IMR-90 (cell line): ENCODE measurements around the gene EIF4E1B. TPM values are rescaled to one million over a fixed set of nuclear protein-coding genes. Genes with fewer than 3 reads are reported as not detected.

Experiments
- ATAC-seq: fragments of 200-7000 bp; cut with Tn5 transposase; 2 replicates; pipeline ENCODE4 v1.9.1; 2020; ENCODE audit warnings: low read depth, mild to moderate bottlenecking, moderate library complexity
- BruUV-seq: library from RNA; stranded (reverse); fragments of 400-500 nt; replicated peaks from 2 replicates; lab custom pipeline; 2021; lab: Mats Ljungman, UMichigan
- CTCF ChIA-PET: fragments of 300-600 bp; formaldehyde crosslinking; extraction: SDS; loops from one replicate; lab custom pipeline; 2021; ENCODE audit warnings: antibody characterized with exemption; lab: Yijun Ruan, JAX
- POLR2A ChIA-PET: fragments of 300-600 bp; sonication (Branson Sonifier 250); formaldehyde crosslinking; loops from one replicate; lab custom pipeline; 2022; ENCODE audit warnings: antibody characterized with exemption; ENCODE audit not compliant: unreplicated experiment; lab: Charles Lee
- DNase-seq: peaks from one replicate; pipeline ENCODE4 v3.0.0; 2013
- H2AFZ ChIP-seq: replicated peaks from 2 replicates; pipeline ENCODE3; 2013; ENCODE audit warnings: low read length, mild to moderate bottlenecking; ENCODE audit not compliant: poor library complexity
- H2AK5ac ChIP-seq: 2 replicates; pipeline ENCODE4 v1.6.1; 2013; ENCODE audit warnings: low read depth, low read length, inconsistent platforms
- H2AK9ac ChIP-seq: replicated peaks from 2 replicates; pipeline ENCODE3; 2013; ENCODE audit warnings: mild to moderate bottlenecking, low read depth, low read length, moderate library complexity; ENCODE audit not compliant: poor library complexity
- H2BK120ac ChIP-seq: 2 replicates; pipeline ENCODE4 v1.6.1; 2013; ENCODE audit warnings: low read depth, low read length, inconsistent platforms
- H2BK15ac ChIP-seq: 3 replicates; pipeline ENCODE4 v1.6.1; 2013; ENCODE audit warnings: low read depth, low read length, inconsistent platforms
- H2BK20ac ChIP-seq: 2 replicates; pipeline ENCODE4 v1.6.1; 2013; ENCODE audit warnings: low read depth, mild to moderate bottlenecking, inconsistent platforms, low read length, moderate library complexity
- H2BK5ac ChIP-seq: 2 replicates; pipeline ENCODE4 v1.6.1; 2013; ENCODE audit warnings: mild to moderate bottlenecking, low read depth, low read length, inconsistent platforms; ENCODE audit not compliant: poor library complexity, severe bottlenecking
- H3K14ac ChIP-seq: replicated peaks from 2 replicates; pipeline ENCODE4 v1.6.1; 2013; ENCODE audit warnings: low read depth, low read length, inconsistent platforms
- H3K18ac ChIP-seq: 2 replicates; pipeline ENCODE4 v1.6.1; 2013; ENCODE audit warnings: low read depth, low read length, control low read depth
- H3K23ac ChIP-seq: 2 replicates; pipeline ENCODE4 v1.6.1; 2013; ENCODE audit warnings: low read depth, low read length, inconsistent platforms
- H3K27ac ChIP-seq: 2 replicates; pipeline ENCODE4 v1.5.1; 2013; ENCODE audit warnings: mild to moderate bottlenecking, control low read depth, low read length; ENCODE audit not compliant: insufficient read depth
- H3K27me3 ChIP-seq: 2 replicates; pipeline ENCODE4 v1.6.1; 2013; ENCODE audit warnings: low read length; ENCODE audit not compliant: control insufficient read depth, insufficient read depth
- H3K36me3 ChIP-seq: 2 replicates; pipeline ENCODE4 v1.6.1; 2013; ENCODE audit warnings: low read length, mixed read lengths; ENCODE audit not compliant: control insufficient read depth, insufficient read depth
- H3K4ac ChIP-seq: 2 replicates; pipeline ENCODE4 v1.6.1; 2013; ENCODE audit warnings: low read depth, low read length, inconsistent platforms
- H3K4me1 ChIP-seq: 2 replicates; pipeline ENCODE4 v1.6.1; 2013; ENCODE audit warnings: low read length, mixed read lengths; ENCODE audit not compliant: control insufficient read depth, insufficient read depth
- H3K4me2 ChIP-seq: 2 replicates; pipeline ENCODE4 v1.6.1; 2013; ENCODE audit warnings: low read depth, mild to moderate bottlenecking, control low read depth, low read length, moderate library complexity
- H3K4me3 ChIP-seq: 2 replicates; pipeline ENCODE4 v1.5.1; 2013; ENCODE audit warnings: low read depth, mild to moderate bottlenecking, control low read depth, low read length, moderate library complexity; ENCODE audit not compliant: insufficient read depth
- H3K56ac ChIP-seq: 2 replicates; pipeline ENCODE4 v1.6.1; 2013; ENCODE audit warnings: low read length, inconsistent platforms; ENCODE audit not compliant: insufficient read depth; ENCODE audit errors: extremely low read depth
- H3K79me1 ChIP-seq, 2 experiments: 2 replicates each; pipeline ENCODE4 v1.6.1; 2013; ENCODE audit warnings: low read length in 2 of 2, inconsistent platforms in 1 of 2, low read depth in 1 of 2
- H3K9ac ChIP-seq: 2 replicates; pipeline ENCODE4 v1.6.1; 2013; ENCODE audit warnings: low read depth, low read length, control low read depth
- H3K9me1 ChIP-seq: 2 replicates; pipeline ENCODE4 v1.6.1; 2013; ENCODE audit warnings: low read length, inconsistent platforms; ENCODE audit not compliant: insufficient read depth
- H3K9me3 ChIP-seq: 2 replicates; pipeline ENCODE4 v1.6.1; 2013; ENCODE audit warnings: low read length; ENCODE audit not compliant: control insufficient read depth, insufficient read depth
- H4K20me1 ChIP-seq: 2 replicates; pipeline ENCODE4 v1.6.1; 2013; ENCODE audit warnings: low read length, inconsistent platforms; ENCODE audit not compliant: insufficient read depth
- H4K5ac ChIP-seq: 2 replicates; pipeline ENCODE4 v1.6.1; 2013; ENCODE audit warnings: mild to moderate bottlenecking, low read depth, low read length, control low read depth
- H4K8ac ChIP-seq, 2 experiments: 2 replicates each; pipeline ENCODE4 v1.6.1; 2013; ENCODE audit warnings: low read depth in 2 of 2, low read length in 2 of 2, control low read depth in 1 of 2, inconsistent platforms in 1 of 2
- H4K91ac ChIP-seq: 2 replicates; pipeline ENCODE4 v1.6.1; 2013; ENCODE audit warnings: low read depth, low read length, inconsistent platforms; ENCODE audit not compliant: insufficient read depth
- BHLHE40 ChIP-seq: fragments of 150-350 bp; IDR thresholded peaks from 2 replicates; pipeline ENCODE4 v1.6.1; 2016; ENCODE audit warnings: mild to moderate bottlenecking, low read depth, low read length
- CEBPB ChIP-seq: IDR thresholded peaks from 2 replicates; pipeline ENCODE4 v1.6.1; 2012; ENCODE audit warnings: low read depth, low read length, improper control_type of control experiment
- CHD1 ChIP-seq: IDR thresholded peaks from 2 replicates; pipeline ENCODE4 v1.6.1; 2012; ENCODE audit warnings: low read depth, low read length, improper control_type of control experiment
- CTCF ChIP-seq: conservative IDR thresholded peaks from 2 replicates; pipeline ENCODE4 v1.5.1; 2012; ENCODE audit warnings: mild to moderate bottlenecking, low read depth, low read length, improper control_type of control experiment
- MAFK ChIP-seq: IDR thresholded peaks from 2 replicates; pipeline ENCODE4 v1.6.1; 2012; ENCODE audit warnings: low read depth, low read length, improper control_type of control experiment
- MAZ ChIP-seq: IDR thresholded peaks from 2 replicates; pipeline ENCODE4 v1.6.1; 2012; ENCODE audit warnings: low read depth, mild to moderate bottlenecking, low read length, improper control_type of control experiment, moderate library complexity, borderline replicate concordance
- POLR2A ChIP-seq: IDR thresholded peaks from 2 replicates; pipeline ENCODE4 v1.6.1; 2012; ENCODE audit warnings: mild to moderate bottlenecking, low read depth, low read length
- RAD21 ChIP-seq: IDR thresholded peaks from 2 replicates; pipeline ENCODE4 v1.6.1; 2012; ENCODE audit warnings: low read length, improper control_type of control experiment
- RCOR1 ChIP-seq: IDR thresholded peaks from 2 replicates; pipeline ENCODE4 v1.6.1; 2012; ENCODE audit warnings: mild to moderate bottlenecking, low read length, improper control_type of control experiment; ENCODE audit not compliant: insufficient replicate concordance
- WGBS, 2 experiments: methylation state at CpG; one replicate each; pipeline versions ENCODE4 v1.1.5 to v1.1.7; 2013; ENCODE audit warnings: missing lambda C conversion rate in 2 of 2; ENCODE audit not compliant: insufficient read length in 1 of 2; ENCODE audit errors: extremely low coverage in 2 of 2; 5-methylcytosine and 5-hydroxymethylcytosine counted together
- dilution Hi-C: fragments of 300-500 bp; cut with HindIII; formaldehyde crosslinking; loops from one replicate; pipeline ENCODE4 v1.14.3; 2018; ENCODE audit warnings: low sequenced_read_pairs; ENCODE audit not compliant: unreplicated experiment
- in situ Hi-C: fragments of 300-500 bp; cut with MboI; formaldehyde crosslinking; loops from 3 replicates; pipeline ENCODE4 v1.14.3; 2019; ENCODE audit warnings: low sequenced_read_pairs, inconsistent platforms, mixed read lengths
- intact Hi-C: fragments of 100-400 bp; cut with micrococcal nuclease; formaldehyde crosslinking; loops from 2 replicates; pipeline ENCODE4 v1.10.0; 2022
- polyA plus RNA-seq, 3 experiments: library from polyadenylated mRNA; depleted of rRNA; stranded (reverse); fragments of >200 nt; gene quantifications; 2 replicates each; pipeline ENCODE4 v1.2.3, GENCODE V29; 2012; ENCODE audit warnings: low replicate concordance in 1 of 3
- total RNA-seq: library from RNA; depleted of rRNA; stranded (reverse); fragments of >200 nt; gene quantifications from 2 replicates; pipeline ENCODE4 v1.2.3, GENCODE V29; 2012
- TF ChIP-seq, protein P1 (sequence below): fragments of 150-350 bp; IDR thresholded peaks from 2 replicates; pipeline ENCODE4 v1.6.1; 2017; ENCODE audit warnings: mild to moderate bottlenecking, antibody characterized with exemption, low read length, low read depth

The EIF4E1B gene
- total and polyA plus RNA-seq, 2 of the 4 experiments (the other 2 are of a cell fraction): not detected

DNA sequence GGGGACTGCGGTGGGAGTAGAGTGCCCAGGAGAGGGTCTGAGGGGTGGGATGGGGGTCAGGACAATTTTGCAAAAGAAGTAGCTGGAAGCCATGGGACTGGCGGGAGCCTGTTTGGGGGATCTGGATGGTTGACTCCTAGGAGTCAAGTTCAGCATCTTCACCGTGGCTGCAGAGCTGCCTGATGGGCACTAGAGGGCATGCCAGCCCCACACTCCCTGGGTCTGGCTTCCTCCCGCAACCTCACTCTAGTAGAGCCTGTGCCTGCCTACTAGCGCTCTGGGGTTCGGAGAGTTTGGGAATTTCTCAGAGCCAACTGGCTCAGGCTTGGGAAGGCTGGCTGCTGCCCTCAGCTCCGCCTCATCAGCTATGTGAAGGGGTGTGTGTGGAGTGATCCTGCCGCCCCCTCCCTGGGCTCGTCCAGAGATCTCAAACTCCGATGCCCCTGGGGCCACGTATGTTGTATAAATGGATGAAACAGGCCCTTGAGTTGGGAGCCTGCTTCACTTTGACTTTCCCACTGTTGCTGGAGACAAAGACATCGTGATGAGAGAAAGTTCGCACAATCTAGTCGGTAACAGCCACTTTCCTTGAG is 27.6 kb downstream of the EIF4E1B start (continued):
- no peak for TF ChIP-seq MAZ

- Histone ChIP-seq H3K36me3 (peaks cover 4% of the 10 kb centered on the region; the same call in 1 of the 2 replicates), H3K4me1 (no peaks in the 10 kb centered on the region), H3K56ac (no peak overlapping the region), H3K4me2 (no peak overlapping the region), H3K4me3 (no peak overlapping the region), H4K91ac (no peak overlapping the region), H3K9ac (no peak overlapping the region), H3K14ac (no peak overlapping the region), H2AFZ (no peak overlapping the region), H4K20me1 (peaks cover 9% of the 10 kb centered on the region), H2BK5ac (no peak overlapping the region), H2AK9ac (no peak overlapping the region), H2BK120ac (no peak overlapping the region), H3K9me1 (peaks cover 3% of the 10 kb centered on the region; the same call in 1 of the 2 replicates), H3K4ac (no peak overlapping the region), H4K8ac (no peak overlapping the region), H4K5ac (no peak overlapping the region), H2AK5ac (no peak overlapping the region), H3K27ac (no peak overlapping the region), H3K79me1 (peaks cover 0 to 2% of the 10 kb centered on the region in 2 experiments; a peak in 1 of 4 replicates), H2BK20ac (no peak overlapping the region), H3K23ac (no peak overlapping the region), H3K27me3 (peaks cover 5% of the 10 kb centered on the region; the same call in 1 of the 2 replicates), H3K9me3 (no peaks in the 10 kb centered on the region), H2BK15ac (no peak overlapping the region), H3K18ac (no peak overlapping the region)
- WGBS, 2 experiments: no CpG with 5 or more reads among the region's 11 CpGs
- in situ Hi-C loops (no loop called here), intact Hi-C loops (loop anchor here (1.0 kb wide), 2 partner anchors 85 to 453 kb away; no protein-coding TSS in a partner anchor), dilution Hi-C loops (no loop called here)
- ChIA-PET CTCF (interaction anchor here (0.6 kb wide), 1 partner anchor 89 kb away, joined by 5 read pairs; no protein-coding TSS in a partner anchor), POLR2A (no interaction called here)
- peak; percentile 45 for DNase-seq
- BruUV-seq: no TSS peak
- no peak for TF ChIP-seq CEBPB
- no peak for TF ChIP-seq RAD21
- TF ChIP-seq, protein P1, sequence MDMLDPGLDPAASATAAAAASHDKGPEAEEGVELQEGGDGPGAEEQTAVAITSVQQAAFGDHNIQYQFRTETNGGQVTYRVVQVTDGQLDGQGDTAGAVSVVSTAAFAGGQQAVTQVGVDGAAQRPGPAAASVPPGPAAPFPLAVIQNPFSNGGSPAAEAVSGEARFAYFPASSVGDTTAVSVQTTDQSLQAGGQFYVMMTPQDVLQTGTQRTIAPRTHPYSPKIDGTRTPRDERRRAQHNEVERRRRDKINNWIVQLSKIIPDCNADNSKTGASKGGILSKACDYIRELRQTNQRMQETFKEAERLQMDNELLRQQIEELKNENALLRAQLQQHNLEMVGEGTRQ: no peak
- TF ChIP-seq CTCF: no peak
- TF ChIP-seq MAFK: no peak
- no peak for TF ChIP-seq MAZ
- TF ChIP-seq BHLHE40: no peak
- no peak for TF ChIP-seq CHD1
- TF ChIP-seq RCOR1: no peak
- no peak for TF ChIP-seq POLR2A
- ATAC-seq: peak; percentile 16; the same call in 1 of the 2 replicates
Measured at GRCh38 chr5:176658817-176659511, 28.5 kb downstream of the EIF4E1B start.
